H9 (cell line): ENCODE data around the gene ZSWIM8. TPM values are rescaled to one million over a fixed set of nuclear protein-coding genes. Genes with fewer than 3 reads are reported as not detected.

ENCODE experiments used
- DNase-seq: peaks from one replicate; pipeline ENCODE4 v3.0.0-alpha.2; 2017
- H2AFZ ChIP-seq: one replicate; pipeline ENCODE4 v1.6.1; 2013; ENCODE audit warnings: mild to moderate bottlenecking, low read length, control low read depth, moderate library complexity
- H2AK5ac ChIP-seq: 2 replicates; pipeline ENCODE4 v1.6.1; 2013; ENCODE audit warnings: low read length, control low read depth, mixed read lengths; ENCODE audit not compliant: insufficient read length
- H2BK120ac ChIP-seq: one replicate; pipeline ENCODE4 v1.6.1; 2013; ENCODE audit warnings: low read depth, mild to moderate bottlenecking, low read length, control low read depth, inconsistent platforms; ENCODE audit not compliant: poor library complexity, severe bottlenecking
- H2BK12ac ChIP-seq: 2 replicates; pipeline ENCODE4 v1.6.1; 2013; ENCODE audit warnings: low read length, control low read depth, mixed read lengths, low read depth; ENCODE audit not compliant: insufficient read length
- H2BK15ac ChIP-seq: 2 replicates; pipeline ENCODE4 v1.6.1; 2013; ENCODE audit warnings: low read depth, low read length, control low read depth
- H2BK20ac ChIP-seq: one replicate; pipeline ENCODE4 v1.6.1; 2013; ENCODE audit warnings: low read depth, mild to moderate bottlenecking, low read length, control low read depth, inconsistent platforms; ENCODE audit not compliant: poor library complexity, severe bottlenecking
- H2BK5ac ChIP-seq: 2 replicates; pipeline ENCODE4 v1.6.1; 2013; ENCODE audit warnings: low read length, control low read depth, mixed read lengths; ENCODE audit not compliant: insufficient read length
- H3K14ac ChIP-seq: 2 replicates; pipeline ENCODE4 v1.6.1; 2013; ENCODE audit warnings: low read length, control low read depth; ENCODE audit not compliant: insufficient read depth
- H3K18ac ChIP-seq: 2 replicates; pipeline ENCODE4 v1.6.1; 2013; ENCODE audit warnings: low read depth, mild to moderate bottlenecking, mixed read lengths, low read length, control low read depth; ENCODE audit not compliant: insufficient read length
- H3K23ac ChIP-seq: 2 replicates; pipeline ENCODE4 v1.6.1; 2013; ENCODE audit warnings: low read length, control low read depth, mixed read lengths, low read depth; ENCODE audit not compliant: insufficient read length
- H3K23me2 ChIP-seq: 2 replicates; pipeline ENCODE4 v1.6.1; 2013; ENCODE audit warnings: low read depth, mild to moderate bottlenecking, mixed read lengths, low read length, control low read depth; ENCODE audit not compliant: insufficient read length, poor library complexity, severe bottlenecking
- H3K27ac ChIP-seq: 2 replicates; pipeline ENCODE4 v1.5.1; 2013; ENCODE audit warnings: low read length, control low read depth, mixed read lengths, low read depth; ENCODE audit not compliant: insufficient read length
- H3K27me3 ChIP-seq: 2 replicates; pipeline ENCODE4 v1.6.1; 2013; ENCODE audit warnings: low read length, control low read depth, inconsistent platforms; ENCODE audit not compliant: insufficient read depth
- H3K4ac ChIP-seq: 2 replicates; pipeline ENCODE4 v1.6.1; 2013; ENCODE audit warnings: low read depth, mild to moderate bottlenecking, control low read depth, inconsistent platforms, low read length, moderate library complexity
- H3K4me1 ChIP-seq: 2 replicates; pipeline ENCODE4 v1.6.1; 2013; ENCODE audit warnings: low read length, control low read depth, inconsistent platforms; ENCODE audit not compliant: insufficient read depth
- H3K4me2 ChIP-seq: 2 replicates; pipeline ENCODE4 v1.6.1; 2013; ENCODE audit warnings: low read length, control low read depth, mixed read lengths; ENCODE audit not compliant: insufficient read length, insufficient read depth
- H3K56ac ChIP-seq: 2 replicates; pipeline ENCODE4 v1.6.1; 2013; ENCODE audit warnings: low read depth, mild to moderate bottlenecking, mixed read lengths, low read length, control low read depth; ENCODE audit not compliant: insufficient read length
- H3K79me1 ChIP-seq: 2 replicates; pipeline ENCODE4 v1.6.1; 2013; ENCODE audit warnings: low read depth, mild to moderate bottlenecking, moderate library complexity, low read length, control low read depth, inconsistent platforms; ENCODE audit not compliant: insufficient read depth, poor library complexity, severe bottlenecking
- H3K79me2 ChIP-seq: 2 replicates; pipeline ENCODE4 v1.6.1; 2013; ENCODE audit warnings: low read length, control low read depth, inconsistent platforms; ENCODE audit not compliant: insufficient read depth
- H3K9ac ChIP-seq: 2 replicates; pipeline ENCODE4 v1.6.1; 2013; ENCODE audit warnings: low read length, control low read depth, mixed read lengths; ENCODE audit not compliant: insufficient read length; ENCODE audit errors: extremely low read depth
- H3K9me3 ChIP-seq: one replicate; pipeline ENCODE4 v1.6.1; 2013; ENCODE audit warnings: low read depth, low read length, inconsistent platforms; ENCODE audit not compliant: control insufficient read depth
- H3T11ph ChIP-seq: one replicate; pipeline ENCODE4 v1.6.1; 2013; ENCODE audit warnings: mild to moderate bottlenecking, low read length, control low read depth, inconsistent platforms
- H4K20me1 ChIP-seq: one replicate; pipeline ENCODE4 v1.6.1; 2013; ENCODE audit not compliant: control insufficient read depth, insufficient read length, insufficient read depth
- H4K5ac ChIP-seq: 2 replicates; pipeline ENCODE4 v1.6.1; 2013; ENCODE audit warnings: low read depth, mild to moderate bottlenecking, mixed read lengths, low read length, control low read depth; ENCODE audit not compliant: insufficient read length
- H4K8ac ChIP-seq: replicated peaks from 2 replicates; pipeline ENCODE4 v1.6.1; 2013; ENCODE audit warnings: low read length, control low read depth, mixed read lengths, low read depth; ENCODE audit not compliant: insufficient read length
- H4K91ac ChIP-seq: 2 replicates; pipeline ENCODE4 v1.6.1; 2013; ENCODE audit warnings: low read depth, mild to moderate bottlenecking, moderate library complexity, mixed read lengths, low read length, control low read depth; ENCODE audit not compliant: insufficient read length
- H3K27ac Mint-ChIP-seq, 3 experiments: 2 replicates in 2 of 3; 3 replicates in 1 of 3; pipeline ENCODE4 v1.8.0; 2020 to 2021; ENCODE audit warnings: mixed read lengths in 3 of 3, mild to moderate bottlenecking in 1 of 3, moderate library complexity in 1 of 3
- H3K27me3 Mint-ChIP-seq: 2 replicates; pipeline ENCODE4 v1.8.0; 2021; ENCODE audit warnings: low read depth, mild to moderate bottlenecking, moderate library complexity, mixed read lengths
- H3K36me3 Mint-ChIP-seq, 3 experiments: 2 replicates in 2 of 3; 3 replicates in 1 of 3; pipeline ENCODE4 v1.8.0; 2020 to 2021; ENCODE audit warnings: low read depth in 3 of 3, mixed read lengths in 3 of 3; ENCODE audit not compliant: insufficient read depth in 1 of 3
- H3K4me1 Mint-ChIP-seq, 2 experiments: 2 replicates each; pipeline ENCODE4 v1.8.0; 2020; ENCODE audit warnings: mixed read lengths in 2 of 2
- H3K4me3 Mint-ChIP-seq, 2 experiments: 2 replicates in 1 of 2; 3 replicates in 1 of 2; pipeline ENCODE4 v1.8.0; 2020 to 2021; ENCODE audit warnings: mild to moderate bottlenecking in 2 of 2, mixed read lengths in 2 of 2, moderate library complexity in 1 of 2
- H3K9me3 Mint-ChIP-seq, 2 experiments: 2 replicates in 1 of 2; 3 replicates in 1 of 2; pipeline ENCODE4 v1.8.0; 2020; ENCODE audit warnings: mild to moderate bottlenecking in 2 of 2, mixed read lengths in 2 of 2, moderate library complexity in 1 of 2
- CTCF ChIP-seq: fragments of 200-600 bp; sonication (generic); conservative IDR thresholded peaks from 3 replicates; pipeline ENCODE4 v1.8.0; 2021; ENCODE audit warnings: antibody characterized with exemption, mild to moderate bottlenecking
- WGBS: extraction: QIAGEN DNeasy Blood & Tissue Kit; methylation state at CpG from one replicate; pipeline ENCODE4 v1.1.7; 2013; ENCODE audit warnings: missing lambda C conversion rate, low lambda C conversion rate, mixed read lengths; ENCODE audit not compliant: insufficient read length; ENCODE audit errors: extremely low coverage; 5-methylcytosine and 5-hydroxymethylcytosine counted together
- total RNA-seq: library from RNA; stranded (reverse); gene quantifications from 2 replicates; pipeline ENCODE4 v1.2.1, GENCODE V29; 2021

ZSWIM8 gene
- total RNA-seq, 1 experiment from 2014 or later: 41.0 TPM

- no peak for DNase-seq
- Histone ChIP-seq H3K4me2 (no peak overlapping the region), H3K4me1 (no peaks in the 10 kb centered on the region), H3K4ac (no peak overlapping the region), H3K18ac (no peak overlapping the region), H2AK5ac (no peak overlapping the region), H3K9me3 (no peaks in the 10 kb centered on the region), H2BK12ac (no peak overlapping the region), H3K79me1 (no peaks in the 10 kb centered on the region), H3K23me2 (no peaks in the 10 kb centered on the region), H3K27me3 (no peaks in the 10 kb centered on the region), H3K79me2 (no peaks in the 10 kb centered on the region), H3K9ac (no peak overlapping the region), H2BK15ac (no peak overlapping the region), H3K56ac (no peak overlapping the region), H2BK5ac (no peak overlapping the region), H3K27ac (no peak overlapping the region), H2BK120ac (no peak overlapping the region), H3K23ac (no peak overlapping the region), H3K14ac (no peak overlapping the region), H4K20me1 (no peaks in the 10 kb centered on the region), H2BK20ac (no peak overlapping the region), H4K91ac (no peak overlapping the region), H4K8ac (no peak overlapping the region), H4K5ac (no peak overlapping the region), H2AFZ (no peak overlapping the region), H3T11ph (no peak overlapping the region)
- no peaks in the 10 kb centered on the region for H3K9me3 Mint-ChIP-seq
- H3K27ac Mint-ChIP-seq: no peak overlapping the region
- H3K4me1 Mint-ChIP-seq: peaks cover 0 to 15% of the 10 kb centered on the region in 2 experiments; a peak in 2 of 4 replicates
- no peak overlapping the region for H3K4me3 Mint-ChIP-seq
- H3K27me3 Mint-ChIP-seq: no peaks in the 10 kb centered on the region
- H3K36me3 Mint-ChIP-seq: peaks cover 28 to 75% (median 62%) of the 10 kb centered on the region in 3 experiments
- no peak for TF ChIP-seq CTCF
- WGBS: no CpG with 5 or more reads among the region's 5 CpGs
Observed at GRCh38 chr10:73843261-73843660, 57.9 kb downstream of the ZSWIM8 start.
